Duodenal mucosa (tissue), 2 donors: ENCODE data around the gene MTHFD1L.
"Not testable (repeated sequence)": the region's sequence is repeated elsewhere in the genome, so short reads cannot be mapped to it uniquely, and the experiment has no call there.

ENCODE experiments used
- H3K27ac ChIP-seq: one replicate; pipeline ENCODE4 v1.7.0; 2013; ENCODE audit warnings: low read depth, low read length
- H3K27me3 ChIP-seq, 2 donors: one replicate each; pipeline ENCODE4 v1.7.0; 2013; ENCODE audit warnings: low read length in 2 of 2, control low read depth in 1 of 2; ENCODE audit not compliant: insufficient read depth in 2 of 2, control insufficient read depth in 1 of 2
- H3K36me3 ChIP-seq, 2 donors: one replicate each; pipeline ENCODE4 v1.7.0; 2013; ENCODE audit warnings: low read length in 2 of 2, control low read depth in 1 of 2; ENCODE audit not compliant: insufficient read depth in 2 of 2, control insufficient read depth in 1 of 2
- H3K4me1 ChIP-seq, 2 donors: one replicate each; pipeline ENCODE4 v1.7.0; 2013; ENCODE audit warnings: low read length in 2 of 2, control low read depth in 1 of 2; ENCODE audit not compliant: insufficient read depth in 2 of 2, control insufficient read depth in 1 of 2
- H3K4me3 ChIP-seq, 2 donors: one replicate each; pipeline ENCODE4 v1.7.0; 2013; ENCODE audit warnings: low read length in 2 of 2, low read depth in 1 of 2
- H3K9ac ChIP-seq, 2 donors: one replicate each; pipeline ENCODE4 v1.7.0; 2013; ENCODE audit warnings: low read length in 2 of 2, low read depth in 1 of 2
- H3K9me3 ChIP-seq, 2 donors: one replicate each; pipeline ENCODE4 v1.7.0; 2013; ENCODE audit warnings: low read length in 2 of 2, control low read depth in 1 of 2; ENCODE audit not compliant: control insufficient read depth in 1 of 2

The MTHFD1L gene

GRCh38 chr6:150841697-150842096, 23.8 kb upstream of the MTHFD1L start:
- no peak overlapping the region for H3K9ac ChIP-seq

GRCh38 chr6:150844371-150844770, 21.1 kb upstream of the MTHFD1L start:
- Histone ChIP-seq H3K27me3 (no peaks in the 10 kb centered on the region), H3K4me3 (no peak overlapping the region), H3K4me1 (no peaks in the 10 kb centered on the region)

More at GRCh38 chr6:150841697-150842096, 23.8 kb upstream of the MTHFD1L start:
- no peaks in the 10 kb centered on the region for H3K9me3 ChIP-seq
- H3K4me1 ChIP-seq: no peaks in the 10 kb centered on the region
- no peak overlapping the region for H3K27ac ChIP-seq
- no peak overlapping the region for H3K4me3 ChIP-seq
- H3K27me3 ChIP-seq: no peaks in the 10 kb centered on the region
- H3K36me3 ChIP-seq: peaks cover 13 to 29% of the 10 kb centered on the region in 2 donors

GRCh38 chr6:150846641-150847040, 18.9 kb upstream of the MTHFD1L start:
- Histone ChIP-seq H3K4me3 (no peak overlapping the region), H3K36me3 (peaks cover 0 to 10% of the 10 kb centered on the region in 2 donors), H3K9me3 (no peaks in the 10 kb centered on the region), H3K4me1 (no peaks in the 10 kb centered on the region), H3K9ac (no peak overlapping the region), H3K27ac (no peak overlapping the region), H3K27me3 (no peaks in the 10 kb centered on the region)

More at GRCh38 chr6:150844371-150844770, 21.1 kb upstream of the MTHFD1L start:
- H3K9me3 ChIP-seq: no peaks in the 10 kb centered on the region
- H3K27ac ChIP-seq: no peak overlapping the region
- no peak overlapping the region for H3K9ac ChIP-seq
- H3K36me3 ChIP-seq: peaks cover 13 to 29% of the 10 kb centered on the region in 2 donors

GRCh38 chr6:150848400-150848799, 17.1 kb upstream of the MTHFD1L start:
- Histone ChIP-seq H3K27ac (no peak overlapping the region), H3K9ac (no peak overlapping the region), H3K4me1 (no peaks in the 10 kb centered on the region), H3K36me3 (peaks cover 0 to 2% of the 10 kb centered on the region in 2 donors), H3K9me3 (no peaks in the 10 kb centered on the region), H3K27me3 (no peaks in the 10 kb centered on the region), H3K4me3 (no peak overlapping the region)

- H3K27me3 ChIP-seq, H3K9ac ChIP-seq, H3K9me3 ChIP-seq, H3K36me3 ChIP-seq, H3K27ac ChIP-seq, H3K4me3 ChIP-seq, H3K4me1 ChIP-seq: not testable (repeated sequence)
These were observed 11.1 kb upstream of the MTHFD1L start for GRCh38 chr6:150854392-150854791.

GRCh38 chr6:150855171-150855570, 10.3 kb upstream of the MTHFD1L start:
- H3K27ac ChIP-seq, H3K4me1 ChIP-seq, H3K9me3 ChIP-seq, H3K4me3 ChIP-seq, H3K36me3 ChIP-seq, H3K27me3 ChIP-seq, H3K9ac ChIP-seq: not testable (repeated sequence)

GRCh38 chr6:150857062-150857944, 8.2 kb upstream of the MTHFD1L start:
- Histone ChIP-seq H3K9me3 (no peaks in the 10 kb centered on the region), H3K4me1 (peaks cover 0 to 5% of the 10 kb centered on the region in 2 donors), H3K4me3 (no peak overlapping the region), H3K9ac (no peak overlapping the region), H3K36me3 (no peaks in the 10 kb centered on the region), H3K27me3 (no peaks in the 10 kb centered on the region), H3K27ac (peak overlapping the region; percentile 20)

- H3K4me3 ChIP-seq: no peak overlapping the region
- H3K9me3 ChIP-seq: no peaks in the 10 kb centered on the region
- H3K36me3 ChIP-seq: no peaks in the 10 kb centered on the region
- no peak overlapping the region for H3K9ac ChIP-seq
- peak overlapping the region; percentile 54 for H3K27ac ChIP-seq
- H3K27me3 ChIP-seq: no peaks in the 10 kb centered on the region
- peaks cover 0 to 5% of the 10 kb centered on the region in 2 donors for H3K4me1 ChIP-seq
These were observed 7.6 kb upstream of the MTHFD1L start for GRCh38 chr6:150857945-150858308.

- not testable (repeated sequence) for H3K9ac ChIP-seq, H3K27ac ChIP-seq, H3K4me3 ChIP-seq, H3K27me3 ChIP-seq, H3K36me3 ChIP-seq, H3K9me3 ChIP-seq
- peaks cover 4 to 11% of the 10 kb centered on the region in 2 donors for H3K4me1 ChIP-seq
These were observed 3.9 kb upstream of the MTHFD1L start for GRCh38 chr6:150861448-150862168.

- no peak overlapping the region for H3K4me3 ChIP-seq
- no peak overlapping the region for H3K9ac ChIP-seq
- no peak overlapping the region for H3K27ac ChIP-seq
- H3K9me3 ChIP-seq: no peaks in the 10 kb centered on the region
- H3K27me3 ChIP-seq: no peaks in the 10 kb centered on the region
- no peaks in the 10 kb centered on the region for H3K36me3 ChIP-seq
- peaks cover 0 to 11% of the 10 kb centered on the region in 2 donors for H3K4me1 ChIP-seq
These were observed 2.1 kb upstream of the MTHFD1L start for GRCh38 chr6:150863213-150863928.
